GM19452 (cell line): ENCODE measurements around the gene SUV39H2.
"Not testable (repeated sequence)": the region's sequence is repeated elsewhere in the genome, so short reads cannot be mapped to it uniquely, and the experiment has no call there.

ENCODE experiments used
- ATAC-seq: cut with Tn5 transposase; IDR thresholded peaks from one replicate; pipeline ENCODE4 v1.9.1; 2021; ENCODE audit not compliant: unreplicated experiment

SUV39H2 gene

GRCh38 chr10:14878266-14879123 is at the start of gene SUV39H2:
TSS of gene SUV39H2 (plus strand) at chr10:14878866. CDS start at chr10:14878889, 23 bp downstream.
- peak; percentile 90 for ATAC-seq

- no peak for ATAC-seq
Measured at GRCh38 chr10:14833106-14833505, 45.6 kb upstream of the SUV39H2 start.

- ATAC-seq = no peak
Measured at GRCh38 chr10:14836208-14836607, 42.5 kb upstream of the SUV39H2 start.

GRCh38 chr10:14837003-14837756 is 41.5 kb upstream of the SUV39H2 start:
- no peak for ATAC-seq

GRCh38 chr10:14837757-14838581 is 40.7 kb upstream of the SUV39H2 start, which contains the start of the genes CDNF, HSPA14 and MSANTD7:
TSS of gene CDNF (minus strand) at chr10:14838037. CDS start at chr10:14837946, 91 bp downstream.
TSS of gene HSPA14 (plus strand) at chr10:14838306. CDS start at chr10:14838403, 97 bp downstream.
TSS of gene MSANTD7 (plus strand) at chr10:14838306. CDS start at chr10:14842285, 3,979 bp downstream.
- ATAC-seq = peak; percentile 94

GRCh38 chr10:14838582-14839304 is 39.9 kb upstream of the SUV39H2 start:
- ATAC-seq = no peak

- ATAC-seq = no peak
Measured at GRCh38 chr10:14839305-14839695, 39.4 kb upstream of the SUV39H2 start.

GRCh38 chr10:14840178-14840577 is 38.5 kb upstream of the SUV39H2 start:
- no peak for ATAC-seq

- no peak for ATAC-seq
Measured at GRCh38 chr10:14843327-14843988, 35.2 kb upstream of the SUV39H2 start.

GRCh38 chr10:14844948-14845347 is 33.7 kb upstream of the SUV39H2 start:
- ATAC-seq = no peak

GRCh38 chr10:14852236-14852635 is 26.4 kb upstream of the SUV39H2 start:
- no peak for ATAC-seq

- no peak for ATAC-seq
Measured at GRCh38 chr10:14855453-14855852, 23.2 kb upstream of the SUV39H2 start.

- ATAC-seq = no peak
Measured at GRCh38 chr10:14858338-14858960, 20.2 kb upstream of the SUV39H2 start.

GRCh38 chr10:14859043-14859442 is 19.6 kb upstream of the SUV39H2 start:
- no peak for ATAC-seq

GRCh38 chr10:14859775-14860174 is 18.9 kb upstream of the SUV39H2 start:
- no peak for ATAC-seq

GRCh38 chr10:14860791-14861190 is 17.9 kb upstream of the SUV39H2 start:
- no peak for ATAC-seq

GRCh38 chr10:14864466-14864865 is 14.2 kb upstream of the SUV39H2 start:
- ATAC-seq = not testable (repeated sequence)

GRCh38 chr10:14864871-14865270 is 13.8 kb upstream of the SUV39H2 start:
- not testable (repeated sequence) for ATAC-seq

GRCh38 chr10:14873090-14873760 is 5.4 kb upstream of the SUV39H2 start:
- ATAC-seq = no peak
